HepG2 (cell line): ENCODE measurements around the gene KAT14. TPM values are rescaled to one million over a fixed set of nuclear protein-coding genes. Genes with fewer than 3 reads are reported as not detected.

Experiments used
- ATAC-seq: fragments of 200-7000 bp; cut with Tn5 transposase; 3 replicates; pipeline ENCODE4 v1.9.1; 2020; ENCODE audit warnings: mild to moderate bottlenecking, moderate library complexity
- BruUV-seq: library from RNA; stranded (reverse); fragments of 400-500 nt; replicated peaks from 2 replicates; lab custom pipeline; 2021; lab: Mats Ljungman, UMichigan
- CTCF ChIA-PET: fragments of 300-600 bp; formaldehyde crosslinking; extraction: SDS; loops from one replicate; lab custom pipeline; 2021; ENCODE audit warnings: low total read pairs, inconsistent platforms, low intra/inter-chr PET ratio; lab: Yijun Ruan, JAX
- POLR2A ChIA-PET: fragments of 350-600 bp; sonication (Branson Sonifier 250); formaldehyde crosslinking; loops from one replicate; lab custom pipeline; 2020; ENCODE audit warnings: antibody characterized with exemption, inconsistent platforms; lab: Yijun Ruan, JAX
- DNase-seq: peaks from one replicate; pipeline ENCODE4 v3.0.0-alpha.2; 2015; ENCODE audit warnings: low spot score
- FAIRE-seq: peaks from 3 replicates; lab custom pipeline; 2011; peaks lifted over from hg19 to GRCh38; lab: Jason Lieb, UNC
- H2AFZ ChIP-seq: one replicate; pipeline ENCODE4 v1.6.1; 2011; ENCODE audit warnings: low read length, inconsistent platforms
- H3K27ac ChIP-seq: fragments of 300-600 bp; 3 replicates; pipeline ENCODE4 v1.8.0; 2011; ENCODE audit warnings: mixed run types, mild to moderate bottlenecking, mixed read lengths, low read length, inconsistent platforms; ENCODE audit not compliant: insufficient read depth; ENCODE audit errors: extremely low read length
- H3K27me3 ChIP-seq, 2 experiments: fragments of 200-600 bp in 1 of 2; 2 replicates in 1 of 2; 3 replicates in 1 of 2; pipeline versions ENCODE4 v1.6.0 to v1.8.0; 2011; ENCODE audit warnings: low read length in 2 of 2, mild to moderate bottlenecking in 2 of 2, moderate library complexity in 2 of 2, inconsistent platforms in 1 of 2; ENCODE audit not compliant: insufficient read depth in 2 of 2, control insufficient read depth in 1 of 2
- H3K36me3 ChIP-seq, 2 experiments: fragments of 200-600 bp in 1 of 2; replicated peaks in 1 of 2; 2 replicates in 1 of 2; 3 replicates in 1 of 2; pipeline versions ENCODE4 v1.5.1 to v1.8.0; 2011; ENCODE audit warnings: low read length in 2 of 2, inconsistent platforms in 1 of 2; ENCODE audit not compliant: insufficient read depth in 2 of 2, control insufficient read depth in 1 of 2
- H3K4me1 ChIP-seq: 2 replicates; pipeline ENCODE4 v1.5.1; 2012; ENCODE audit warnings: low read length, inconsistent platforms; ENCODE audit not compliant: insufficient read depth
- H3K4me2 ChIP-seq: 2 replicates; pipeline ENCODE4 v1.6.0; 2011; ENCODE audit warnings: low read depth, low read length, inconsistent platforms
- H3K4me3 ChIP-seq, 3 experiments: fragments of 200-600 bp in 1 of 3; sonication (generic), shearing (Covaris generic) in 1 of 3; replicated peaks in 1 of 3; 2 replicates each; pipeline ENCODE4 v1.5.1; 2011 to 2016; ENCODE audit warnings: low read length in 3 of 3, inconsistent platforms in 2 of 3, low read depth in 2 of 3, mild to moderate bottlenecking in 2 of 3, control low read depth in 1 of 3, mixed read lengths in 1 of 3; ENCODE audit not compliant: insufficient read depth in 1 of 3
- H3K79me2 ChIP-seq: one replicate; pipeline ENCODE4 v1.6.1; 2011; ENCODE audit warnings: low read length, inconsistent platforms; ENCODE audit not compliant: insufficient read depth
- H3K9ac ChIP-seq: 2 replicates; pipeline ENCODE4 v1.6.0; 2011; ENCODE audit warnings: mild to moderate bottlenecking, low read depth, low read length, inconsistent platforms; ENCODE audit not compliant: insufficient read depth
- H3K9me3 ChIP-seq: 2 replicates; pipeline ENCODE4 v1.5.1; 2012; ENCODE audit warnings: mild to moderate bottlenecking, low read length
- H4K20me1 ChIP-seq: 2 replicates; pipeline ENCODE4 v1.6.0; 2011; ENCODE audit warnings: inconsistent platforms, mild to moderate bottlenecking, low read length, moderate library complexity; ENCODE audit not compliant: insufficient read depth
- BCL6 ChIP-seq: IDR thresholded peaks from 2 replicates; pipeline ENCODE4 v1.6.1; 2016; ENCODE audit warnings: missing genetic modification reagents, missing compliant biosample characterization
- BRF2 ChIP-seq: sonication (generic); formaldehyde crosslinking; IDR thresholded peaks from 2 replicates; pipeline ENCODE4 v1.8.1; 2022; ENCODE audit warnings: mild to moderate bottlenecking, missing genetic modification reagents
- CHCHD3 ChIP-seq: sonication (generic); formaldehyde crosslinking; IDR thresholded peaks from 2 replicates; pipeline ENCODE4 v1.8.0; 2022; ENCODE audit warnings: mild to moderate bottlenecking, missing genetic modification reagents, moderate library complexity
- GATAD1 ChIP-seq: IDR thresholded peaks from 2 replicates; pipeline ENCODE4 v1.6.1; 2016; ENCODE audit warnings: missing genetic modification reagents, missing compliant biosample characterization
- KLF6 ChIP-seq: IDR thresholded peaks from 2 replicates; pipeline ENCODE4 v1.8.0; 2016; ENCODE audit warnings: missing biosample characterization, missing genetic modification reagents
- PAXIP1 ChIP-seq: sonication (generic); formaldehyde crosslinking; conservative IDR thresholded peaks from 2 replicates; pipeline ENCODE4 v1.4.0; 2020; ENCODE audit warnings: mild to moderate bottlenecking, missing genetic modification reagents, moderate library complexity
- RARG ChIP-seq: sonication (generic); formaldehyde crosslinking; IDR thresholded peaks from 2 replicates; pipeline ENCODE4 v1.4.0; 2020; ENCODE audit warnings: low read depth, mild to moderate bottlenecking, missing genetic modification reagents
- REST ChIP-seq, 2 experiments: IDR thresholded peaks; 2 replicates each; pipeline ENCODE4 v1.6.1; 2011 to 2012; ENCODE audit warnings: low read length in 2 of 2, borderline replicate concordance in 1 of 2, low read depth in 1 of 2, mild to moderate bottlenecking in 1 of 2, moderate library complexity in 1 of 2
- RNF219 ChIP-seq: sonication (generic); formaldehyde crosslinking; IDR thresholded peaks from 2 replicates; pipeline ENCODE4 v1.5.0; 2020; ENCODE audit warnings: mild to moderate bottlenecking, missing genetic modification reagents
- SP4 ChIP-seq: sonication (generic); formaldehyde crosslinking; IDR thresholded peaks from 2 replicates; pipeline ENCODE4 v1.8.1; 2023; ENCODE audit warnings: mild to moderate bottlenecking, missing genetic modification reagents
- ZNF17 ChIP-seq: sonication (generic); formaldehyde crosslinking; IDR thresholded peaks from 2 replicates; pipeline ENCODE4 v1.5.0; 2020; ENCODE audit warnings: mild to moderate bottlenecking, missing genetic modification reagents
- ZNF232 ChIP-seq: sonication (generic); formaldehyde crosslinking; IDR thresholded peaks from 2 replicates; pipeline ENCODE4 v1.4.0; 2020; ENCODE audit warnings: missing genetic modification reagents, borderline replicate concordance
- ZNF709 ChIP-seq: sonication (generic); formaldehyde crosslinking; IDR thresholded peaks from 2 replicates; pipeline ENCODE4 v1.5.0; 2020; ENCODE audit warnings: mild to moderate bottlenecking, missing genetic modification reagents
- WGBS: methylation state at CpG from one replicate; pipeline ENCODE4 v1.1.6; 2017; ENCODE audit warnings: low lambda C conversion rate; 5-methylcytosine and 5-hydroxymethylcytosine counted together
- in situ Hi-C: cut with HindIII; loops from 2 replicates; pipeline ENCODE4 v1.10.0; 2017; ENCODE audit warnings: low pct_unique_long_range_greater_than_20kb; ENCODE audit not compliant: extremely low pct_ligation_motif_present
- intact Hi-C: fragments of 100-400 bp; cut with micrococcal nuclease; formaldehyde crosslinking; loops from one replicate; pipeline ENCODE4 v1.10.0; 2022; ENCODE audit not compliant: unreplicated experiment
- polyA plus RNA-seq, 8 experiments: library from polyadenylated mRNA; depleted of rRNA in 3 of 8; stranded (reverse) in 7 of 8; unstranded in 1 of 8; fragments of >200 nt; fragmentation: Illumina TruSeq in 4 of 8; extraction: Trizol in 4 of 8; gene quantifications; 2 replicates each; pipeline versions ENCODE4 v1.2.1 to v1.2.3, GENCODE V29; 2011 to 2016; ENCODE audit warnings: low read depth in 4 of 8, missing spikeins in 1 of 8, mixed read lengths in 1 of 8; ENCODE audit not compliant: insufficient read depth in 1 of 8
- total RNA-seq, 5 experiments: library from RNA; depleted of rRNA; stranded (reverse); fragments of >200 nt; fragmentation: Illumina TruSeq; extraction: Trizol; gene quantifications; 2 replicates each; pipeline ENCODE4 v1.2.3, GENCODE V29; 2016; ENCODE audit warnings: low read depth in 1 of 5

Gene KAT14
- total and polyA plus RNA-seq, 2 of the 13 experiments (the other 11 are each of a cell fraction or from before 2014, with no cell fraction given): 5.1 to 15.1 TPM

GRCh38 chr20:18166950-18167349, 29.3 kb downstream of the KAT14 start (continued):
- TF ChIP-seq SP4 (CRISPR knock-in tag) (no peak), GATAD1 (CRISPR knock-in tag) (no peak)

GRCh38 chr20:18172379-18172778, 34.7 kb downstream of the KAT14 start:
- in situ Hi-C loops: no loop called here
- Histone ChIP-seq H3K27me3 (no peaks in the 10 kb centered on the region), H3K4me3 (no peak overlapping the region), H3K79me2 (no peaks in the 10 kb centered on the region), H4K20me1 (no peaks in the 10 kb centered on the region), H3K4me1 (no peaks in the 10 kb centered on the region), H3K9ac (no peak overlapping the region), H3K9me3 (no peaks in the 10 kb centered on the region), H3K4me2 (no peak overlapping the region), H3K27ac (no peak overlapping the region), H2AFZ (no peak overlapping the region), H3K36me3 (no peaks in the 10 kb centered on the region)
- FAIRE-seq (no peak), ATAC-seq (no peak), DNase-seq (no peak)
- CTCF ChIA-PET: no interaction called here
- POLR2A ChIA-PET: interaction anchor here (1.3 kb wide), 1 partner anchor 34 kb away, joined by 3 read pairs; the partner anchor contains the start of genes KAT14 and PET117
- BruUV-seq: no TSS peak
- WGBS: 94% methylated on average over 2 of the region's 2 CpGs
- intact Hi-C loops: no loop called here
- no peak for TF ChIP-seq ZNF709 (CRISPR knock-in tag)
- TF ChIP-seq REST (IDR thresholded peaks at IDR 0.05; ENCODE audit: borderline replicate concordance in 1 of 2, low read depth in 1 of 2, low read length in 2 of 2): no peak
- TF ChIP-seq RNF219: no peak
- TF ChIP-seq PAXIP1 (CRISPR knock-in tag): no peak
- no peak for TF ChIP-seq CHCHD3 (CRISPR knock-in tag)
- no peak for TF ChIP-seq BCL6
- no peak for TF ChIP-seq RARG (CRISPR knock-in tag)
- no peak for TF ChIP-seq BRF2 (CRISPR knock-in tag)
- no peak for TF ChIP-seq KLF6 (CRISPR knock-in tag)
- no peak for TF ChIP-seq ZNF232
- no peak for TF ChIP-seq ZNF17
